NCI-H446 treated with DMSO at 0.1 percent for 48 hours (cell line): ENCODE measurements around the gene TET3.

Experiments used
- DNase-seq: peaks from one replicate; lab custom pipeline; 2025; lab: John Stamatoyannopoulos, UW

TET3 gene

GRCh38 chr2:73987109-73987947 lies 2.6 kb downstream of the TET3 start:
- no peak for DNase-seq

GRCh38 chr2:73987948-73988700 lies 3.4 kb downstream of the TET3 start:
- no peak for DNase-seq

GRCh38 chr2:73989972-73990371 lies 5.3 kb downstream of the TET3 start:
- DNase-seq, result no peak

GRCh38 chr2:73990531-73990930 lies 5.8 kb downstream of the TET3 start:
- DNase-seq, result no peak

GRCh38 chr2:73992036-73992435 lies 7.3 kb downstream of the TET3 start:
- no peak for DNase-seq

DNA sequence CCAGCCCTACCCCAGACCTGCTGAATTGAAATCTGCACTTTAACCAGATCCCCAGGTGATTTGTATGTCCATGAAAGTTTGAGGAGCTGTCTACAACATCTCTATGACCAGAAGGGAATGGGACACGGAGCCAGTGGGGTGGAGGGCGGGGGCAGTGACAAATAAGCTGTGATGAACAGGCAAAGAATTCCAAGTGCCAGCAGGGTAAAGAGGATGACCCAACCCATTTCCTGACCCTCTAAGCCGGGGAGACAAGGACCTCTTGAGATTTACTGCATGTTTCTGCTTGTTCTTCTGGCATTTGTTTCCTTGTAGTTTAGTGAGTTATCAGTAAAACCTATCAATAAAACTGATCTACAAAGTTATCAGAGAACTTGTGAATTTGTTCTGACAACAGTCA lies 8.7 kb downstream of the TET3 start:
- DNase-seq, result no peak

DNA sequence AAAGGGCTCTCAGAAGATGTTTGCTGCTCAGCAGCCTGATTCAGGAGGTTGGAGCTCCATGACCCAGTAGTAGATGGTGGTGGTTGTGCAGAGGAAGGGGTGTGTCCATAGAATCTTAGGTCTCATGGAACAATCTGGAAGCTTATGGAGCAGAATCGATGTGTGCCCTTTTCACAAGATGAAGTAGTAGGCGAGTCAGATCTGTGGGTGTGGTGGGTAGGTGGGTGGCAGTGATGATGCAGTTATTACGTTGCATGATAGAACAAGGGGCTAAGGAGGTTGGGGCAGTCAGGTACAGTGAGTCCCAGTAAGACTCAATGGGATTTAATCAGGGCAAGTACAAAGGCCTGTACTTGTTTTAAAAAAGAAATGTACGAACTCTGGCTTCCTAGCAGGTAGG lies 9.1 kb downstream of the TET3 start:
- DNase-seq, result no peak

GRCh38 chr2:73994178-73994831 lies 9.6 kb downstream of the TET3 start:
- no peak for DNase-seq

GRCh38 chr2:73995810-73996209 lies 11.1 kb downstream of the TET3 start:
- no peak for DNase-seq

- no peak for DNase-seq
These were observed 13.1 kb downstream of the TET3 start for GRCh38 chr2:73997813-73998212.

GRCh38 chr2:73998451-73998850 lies 13.7 kb downstream of the TET3 start:
- DNase-seq, result no peak

- DNase-seq, result no peak
These were observed 14.2 kb downstream of the TET3 start for GRCh38 chr2:73998933-73999332.

- peak; percentile 15 for DNase-seq
These were observed 15.3 kb downstream of the TET3 start for GRCh38 chr2:73999881-74000597.

DNA sequence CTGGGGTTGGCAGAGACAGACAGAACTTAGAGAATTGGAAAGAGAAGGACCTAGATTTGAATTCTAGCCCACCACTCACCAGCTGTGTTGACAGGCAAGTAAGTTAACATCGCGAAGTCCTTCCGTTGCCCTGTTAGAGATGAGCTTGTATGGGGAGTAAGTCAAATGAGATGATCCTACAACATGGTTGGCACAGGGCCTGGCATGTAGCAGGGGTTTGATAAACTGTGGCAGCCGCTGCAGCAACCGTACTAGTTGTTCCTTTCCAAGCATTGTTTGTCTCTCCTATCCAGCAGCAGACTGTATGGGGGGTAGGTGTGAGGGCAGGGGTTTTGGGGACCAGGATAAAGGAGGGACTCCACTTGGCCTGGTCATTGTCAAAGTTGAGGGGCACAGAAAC lies 16.0 kb downstream of the TET3 start:
- peak; percentile 22 for DNase-seq

GRCh38 chr2:74001121-74001520 lies 16.4 kb downstream of the TET3 start:
- DNase-seq, result no peak

DNA sequence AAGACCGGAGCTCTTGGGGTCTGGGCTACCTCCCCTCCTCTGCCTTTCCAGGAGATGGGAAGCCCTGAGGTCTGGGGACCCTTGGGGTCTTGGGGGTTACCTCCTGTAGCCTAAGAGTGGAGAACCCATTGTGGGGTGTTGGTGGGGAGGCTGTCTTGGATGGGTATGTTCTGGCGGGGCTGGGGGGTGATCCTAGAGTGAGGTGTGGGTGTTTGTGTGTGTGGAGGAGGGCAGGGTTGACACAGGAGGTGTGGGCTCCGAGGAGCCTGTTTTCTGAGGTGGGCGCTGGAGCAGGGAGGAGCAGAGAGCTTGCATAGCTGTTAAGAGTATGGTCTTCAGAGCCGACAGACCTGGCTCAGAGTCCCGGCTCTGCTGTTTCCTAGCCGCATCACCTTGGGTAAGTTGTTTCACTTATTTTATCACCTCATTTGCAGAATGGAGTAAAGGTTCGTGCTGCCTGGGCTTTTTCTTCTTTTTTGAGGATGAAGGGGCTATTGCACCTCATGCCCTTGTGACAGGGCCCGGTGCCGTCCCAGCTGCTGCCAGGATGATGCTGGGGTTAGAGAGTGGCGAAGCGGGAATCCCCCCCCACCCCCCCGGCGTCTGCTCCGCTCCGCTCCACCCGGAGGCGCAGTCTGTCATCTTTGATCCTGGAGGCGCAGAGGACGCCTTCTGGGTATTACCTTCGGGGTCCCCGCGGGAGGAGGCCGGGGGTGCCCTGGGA lies 17.2 kb downstream of the TET3 start:
- DNase-seq, result no peak

DNA sequence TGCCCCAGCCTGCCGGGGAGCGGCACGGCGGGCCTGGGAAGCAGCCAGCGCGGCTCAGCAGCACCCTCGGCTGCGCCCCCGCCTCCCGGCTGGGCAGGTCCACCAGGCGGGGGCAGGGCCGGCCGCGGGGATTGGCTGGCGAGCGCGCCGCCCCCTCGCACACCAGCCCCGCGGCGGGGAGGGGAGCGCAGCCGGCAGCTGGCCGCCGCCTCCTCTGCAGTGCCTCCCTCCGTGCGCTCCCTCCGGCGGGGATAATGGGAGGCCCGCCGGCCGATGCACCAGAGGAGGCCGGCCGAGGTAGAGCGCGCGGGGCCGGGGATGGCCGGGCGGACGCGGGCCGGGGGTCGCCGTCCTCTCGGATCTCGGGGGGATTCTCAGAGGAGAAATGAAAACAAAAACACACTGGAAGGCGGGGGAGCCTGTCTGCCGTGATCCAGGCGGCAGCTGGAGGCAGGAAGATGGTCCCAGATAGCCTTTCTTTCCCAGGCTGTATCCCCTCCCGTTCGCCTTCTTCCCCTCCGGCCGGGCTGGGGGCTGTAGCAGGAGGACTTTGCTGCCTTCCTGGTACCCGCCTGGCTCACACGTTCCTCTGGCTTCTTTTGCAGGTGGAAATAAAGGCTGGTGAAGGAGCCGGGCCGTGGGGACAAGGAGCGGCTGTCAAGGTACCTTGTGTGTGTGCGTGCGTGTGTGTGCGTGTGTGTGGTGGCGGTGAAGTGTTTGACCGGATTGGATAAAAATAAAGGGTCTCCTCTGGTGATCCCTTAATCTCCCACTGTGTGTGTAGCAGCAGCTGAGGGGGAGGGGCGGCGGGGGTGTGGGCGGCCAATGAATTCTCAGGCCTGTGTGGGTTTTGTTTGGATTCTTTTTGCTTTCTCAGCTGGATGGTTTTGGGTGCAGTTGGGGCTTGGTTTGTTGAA lies 18.1 kb downstream of the TET3 start:
- DNase-seq, result peak; percentile 60

- no peak for DNase-seq
These were observed 18.9 kb downstream of the TET3 start for GRCh38 chr2:74003494-74004211.
